ACHN (cell line): ENCODE results near the gene EMP2.
"Not testable (repeated sequence)": the region's sequence is repeated elsewhere in the genome, so short reads cannot be mapped to it uniquely, and the experiment has no call there.

Source experiments
- DNase-seq: peaks from one replicate; pipeline ENCODE4 v3.0.0-alpha.2; 2015
- in situ Hi-C: cut with HindIII; loops from 2 replicates; pipeline ENCODE4 v1.10.0; 2017; ENCODE audit warnings: low sequenced_read_pairs, low pct_ligation_motif_present, low pct_unique_long_range_greater_than_20kb

EMP2 gene

GRCh38 chr16:10535461-10535860, 44.9 kb downstream of the EMP2 start:
- no peak for DNase-seq
- in situ Hi-C loops: no loop called here

GRCh38 chr16:10534748-10535147, 45.6 kb downstream of the EMP2 start:
- no peak for DNase-seq
- in situ Hi-C loops: no loop called here

DNA sequence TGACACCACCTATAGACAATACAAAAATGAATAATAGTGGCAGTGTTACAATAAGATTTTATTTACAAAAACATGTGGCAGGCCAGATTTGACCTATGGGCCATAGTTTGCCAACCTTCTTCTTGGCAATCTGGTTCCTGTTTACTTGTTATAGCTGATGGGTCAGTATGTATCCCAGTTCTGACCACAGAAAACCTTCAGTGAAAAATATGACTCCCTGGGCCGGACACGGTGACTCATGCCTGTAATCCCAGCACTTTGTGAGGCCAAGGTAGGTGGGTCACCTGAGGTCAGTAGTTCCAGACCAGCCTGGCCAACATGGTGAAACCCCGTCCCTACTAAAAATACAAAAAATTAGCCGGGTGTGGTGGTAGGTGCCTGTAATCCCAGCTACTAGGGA, 46.8 kb downstream of the EMP2 start:
- in situ Hi-C loops, DNase-seq: not testable (repeated sequence)

DNA sequence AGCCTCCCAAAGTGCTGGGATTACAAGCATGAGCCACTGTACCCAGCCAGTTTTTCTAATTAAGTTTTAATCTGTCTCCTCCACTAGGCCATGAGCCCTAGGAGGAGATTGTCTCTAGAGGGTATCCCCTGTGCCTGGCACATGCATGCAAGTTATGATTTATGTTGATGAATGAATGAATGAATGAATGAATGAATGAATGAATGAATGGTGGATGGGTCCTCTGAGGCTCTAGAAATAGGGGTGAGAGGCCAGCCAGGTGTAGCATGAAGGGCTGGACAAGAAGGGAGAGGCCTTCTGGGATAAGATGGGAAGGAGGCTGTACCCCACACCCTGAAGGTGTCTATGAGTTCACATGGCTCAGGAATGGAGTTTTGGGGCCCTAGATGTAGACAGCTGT, 48.8 kb downstream of the EMP2 start:
- DNase-seq: no peak
- in situ Hi-C loops: no loop called here

GRCh38 chr16:10530685-10531084, 49.7 kb downstream of the EMP2 start:
- DNase-seq: no peak
- in situ Hi-C loops: no loop called here

GRCh38 chr16:10529895-10530669, 50.3 kb downstream of the EMP2 start:
- in situ Hi-C loops: no loop called here
- DNase-seq: no peak

DNA sequence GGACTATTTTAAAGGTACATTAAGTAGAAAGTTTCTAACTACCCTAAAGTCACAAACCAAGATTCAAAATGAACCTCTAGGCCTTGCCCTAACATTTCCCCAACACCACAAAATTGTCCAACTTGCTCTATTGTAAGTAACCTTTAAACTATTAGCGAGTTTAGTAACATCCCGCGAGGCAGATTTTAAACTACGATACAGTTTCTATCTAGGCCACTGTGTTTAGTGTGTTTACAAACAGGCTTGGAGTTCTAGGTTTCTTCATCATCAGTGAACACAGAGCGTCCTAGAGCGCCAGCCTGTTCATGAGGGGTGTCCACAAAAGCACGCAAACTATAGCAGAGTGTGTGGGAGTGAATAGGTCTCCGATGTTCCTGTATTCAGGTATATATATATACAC, 51.8 kb downstream of the EMP2 start:
- in situ Hi-C loops: no loop called here
- no peak for DNase-seq

- in situ Hi-C loops: no loop called here
- no peak for DNase-seq
Observed at GRCh38 chr16:10526962-10527361, 53.4 kb downstream of the EMP2 start.

DNA sequence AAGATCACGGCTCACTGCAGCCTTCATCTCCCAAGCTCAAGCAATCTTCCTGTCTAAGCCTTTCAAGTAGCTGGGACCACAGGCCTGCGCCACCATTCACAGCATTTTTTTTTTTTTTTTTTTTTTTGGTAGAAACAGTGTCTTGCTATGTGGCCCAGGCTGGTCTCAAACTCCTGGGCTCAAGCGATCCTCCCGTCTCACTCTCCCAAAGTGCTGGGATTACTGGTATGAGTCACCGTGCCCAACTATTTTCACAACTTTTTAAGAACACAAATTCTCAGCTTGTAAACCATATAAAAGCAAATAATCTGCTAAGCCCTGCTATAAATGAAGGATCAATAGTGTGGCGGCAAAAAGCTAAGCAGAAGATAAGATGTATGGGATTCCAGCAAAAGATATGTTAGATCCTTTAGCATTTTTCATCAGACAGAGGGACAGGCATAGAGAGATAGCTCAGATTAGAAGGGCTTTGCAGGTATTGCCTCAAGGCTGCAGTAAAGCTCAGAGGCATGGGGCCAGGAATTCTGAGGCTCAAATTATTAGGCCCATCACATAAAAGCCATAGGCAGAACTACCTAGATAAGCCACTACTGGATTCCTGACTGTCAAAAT, 55.1 kb downstream of the EMP2 start:
- in situ Hi-C loops: no loop called here
- no peak for DNase-seq

DNA sequence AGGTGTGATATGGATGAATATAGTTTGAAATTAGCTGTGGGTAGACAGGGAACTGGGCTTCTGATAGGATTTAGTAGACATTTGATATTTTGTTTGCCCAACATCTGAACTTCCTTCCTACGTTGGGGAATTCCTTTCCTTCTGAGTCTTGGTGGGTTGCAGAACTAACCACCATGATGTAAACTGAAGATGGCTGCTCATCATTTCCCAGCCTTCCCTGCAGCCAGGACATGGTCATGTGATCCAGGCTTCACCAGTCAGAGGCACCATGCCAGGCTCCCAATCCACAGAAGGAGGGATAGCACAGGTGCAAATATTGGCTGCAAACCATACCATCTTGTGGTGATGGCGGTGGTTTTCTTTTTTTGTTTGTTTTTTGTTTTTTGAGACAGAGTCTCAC, 57.4 kb downstream of the EMP2 start:
- DNase-seq: no peak
- in situ Hi-C loops: loop anchor here (25.0 kb wide), 2 partner anchors 211 to 214 kb away; partner anchors contain the start of gene NUBP1

DNA sequence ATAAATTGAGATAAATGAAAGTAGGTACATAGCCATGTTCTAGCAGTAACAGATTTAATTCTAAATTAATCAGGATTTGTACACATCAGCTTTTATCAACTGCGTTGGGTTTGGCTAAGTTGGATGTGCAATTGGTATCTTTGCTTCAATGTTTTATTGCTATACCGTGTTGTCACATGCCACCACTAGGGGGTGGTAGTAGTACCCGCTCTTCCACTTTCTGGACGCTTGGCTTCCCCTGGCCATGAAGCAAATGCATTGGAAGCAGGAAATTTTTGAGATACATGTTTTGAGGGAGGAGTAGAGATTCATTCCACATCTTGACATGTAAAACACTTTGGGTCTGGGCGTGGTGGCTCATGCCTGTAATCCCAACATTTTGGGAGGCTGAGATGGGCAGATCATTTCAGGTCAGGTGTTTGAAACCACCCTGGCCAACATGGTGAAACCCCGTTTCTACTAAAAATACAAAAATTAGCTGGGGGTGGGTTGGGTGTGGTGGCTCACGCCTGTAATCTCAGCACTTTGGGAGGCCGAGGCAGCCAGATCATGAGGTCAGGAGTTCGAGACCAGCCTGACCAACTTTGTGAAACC, 58.6 kb downstream of the EMP2 start:
- in situ Hi-C loops: loop anchor here (25.0 kb wide), 2 partner anchors 209 to 216 kb away; partner anchors contain the start of gene NUBP1
- peak; percentile 78 for DNase-seq

DNA sequence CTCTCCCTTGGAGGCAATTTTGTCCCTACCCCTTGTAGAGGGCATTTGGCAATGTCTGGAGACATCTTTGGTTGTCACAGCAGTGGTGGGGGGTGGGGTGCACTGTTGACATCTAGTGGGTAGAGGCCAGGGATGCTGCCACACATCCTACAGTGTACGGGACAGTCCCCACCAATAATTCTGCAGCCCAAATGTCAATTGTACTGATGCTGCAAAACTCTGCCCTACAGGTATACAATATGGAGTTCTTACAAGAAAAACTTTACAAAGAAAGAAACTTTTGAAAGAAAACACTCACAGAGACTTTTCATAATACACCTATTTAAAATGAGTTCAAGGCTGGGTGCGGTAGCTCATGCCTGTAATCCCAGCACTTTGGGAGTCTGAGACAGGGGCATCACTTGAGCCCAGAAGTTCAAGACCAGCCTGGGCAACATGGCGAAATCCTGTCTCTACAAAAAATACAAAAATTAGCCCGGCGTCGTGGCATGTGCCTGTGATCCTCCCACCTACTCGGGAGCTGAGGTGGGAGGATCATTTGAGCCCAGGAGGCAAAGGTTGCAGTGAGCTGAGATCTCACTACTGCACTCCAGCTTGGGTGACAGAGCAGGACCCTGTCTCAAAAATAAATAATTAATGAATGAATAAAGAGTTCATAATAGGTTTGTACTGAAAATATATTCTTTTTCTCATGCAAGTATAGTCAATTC, 59.4 kb downstream of the EMP2 start:
- DNase-seq: no peak
- in situ Hi-C loops: loop anchor here (25.0 kb wide), 2 partner anchors 209 to 216 kb away; partner anchors contain the start of gene NUBP1

GRCh38 chr16:10519929-10520868, 60.2 kb downstream of the EMP2 start:
- in situ Hi-C loops: loop anchor here (25.0 kb wide), 2 partner anchors 208 to 217 kb away; partner anchors contain the start of gene NUBP1
- DNase-seq: no peak

DNA sequence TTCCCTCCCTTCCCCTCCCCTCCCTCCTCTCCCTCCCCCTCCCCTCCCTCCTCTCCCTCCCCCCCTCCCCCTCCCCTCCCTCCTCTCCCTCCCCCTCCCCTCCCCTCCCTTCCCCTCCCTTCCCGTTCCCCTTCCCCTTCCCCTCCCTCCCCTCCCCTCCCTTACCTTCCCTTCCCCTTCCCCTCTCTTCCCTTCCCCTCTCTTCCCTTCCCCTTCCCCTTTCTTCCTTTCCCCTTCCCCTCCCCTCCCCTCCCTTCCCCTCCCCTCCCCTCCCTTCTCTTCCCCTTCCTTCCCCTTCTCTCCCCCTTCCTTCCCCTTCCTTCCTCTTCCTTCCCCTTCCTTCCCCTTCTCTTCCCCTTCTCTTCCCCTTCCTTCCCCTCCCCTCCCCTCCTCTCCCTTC, 61.1 kb downstream of the EMP2 start:
- DNase-seq: no peak
- in situ Hi-C loops: loop anchor here (25.0 kb wide), 2 partner anchors 207 to 218 kb away; partner anchors contain the start of gene NUBP1

DNA sequence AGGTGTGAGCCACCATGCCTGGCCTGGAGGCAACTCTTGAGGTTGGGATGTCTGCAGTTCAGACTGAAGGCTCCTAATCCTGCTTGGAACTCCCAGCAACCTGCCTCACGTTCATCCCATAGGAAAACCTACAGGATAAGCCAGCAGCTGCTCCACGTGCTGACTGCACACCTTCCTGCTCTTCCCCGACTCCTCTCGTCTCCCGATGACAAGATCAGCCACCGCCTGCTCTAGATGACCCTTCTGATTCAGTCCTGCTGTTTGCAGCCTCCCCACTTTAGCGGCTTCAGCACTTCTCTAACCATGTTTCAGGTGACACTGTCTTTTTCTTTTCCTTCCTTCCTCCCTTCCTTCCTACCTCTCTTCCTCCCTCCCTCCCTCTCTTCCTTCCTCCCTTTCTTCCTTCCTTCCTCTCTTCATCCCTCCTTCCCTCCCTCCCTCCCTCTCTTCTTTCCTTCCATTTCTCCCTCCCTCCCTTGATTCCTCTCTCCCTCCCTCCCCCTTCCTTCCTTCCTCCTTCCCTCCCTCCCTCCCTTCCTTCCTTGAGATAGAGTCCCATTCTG, 61.8 kb downstream of the EMP2 start:
- in situ Hi-C loops: loop anchor here (25.0 kb wide), 2 partner anchors 206 to 219 kb away; partner anchors contain the start of gene NUBP1

DNA sequence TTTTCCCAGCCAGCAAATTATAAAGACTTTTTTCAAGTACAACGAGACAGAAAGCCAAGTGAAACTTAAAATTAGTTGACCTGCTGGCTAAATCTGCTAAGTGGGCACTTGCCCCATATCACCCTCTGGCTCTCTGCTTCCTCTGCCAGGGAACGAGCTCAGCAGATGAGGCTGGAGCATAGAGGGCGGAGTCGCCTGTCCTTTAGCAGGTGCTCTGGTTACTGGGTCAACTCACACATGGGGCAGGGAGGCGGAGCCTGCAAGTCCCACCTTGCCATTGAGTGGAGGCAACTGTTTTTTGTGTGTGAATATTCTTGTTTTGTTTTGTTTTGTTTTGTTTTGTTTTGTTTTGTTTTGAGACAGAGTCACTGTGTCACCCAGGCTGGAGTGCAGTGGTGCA, 62.5 kb downstream of the EMP2 start:
- no peak for DNase-seq
- in situ Hi-C loops: loop anchor here (25.0 kb wide), 2 partner anchors 206 to 219 kb away; partner anchors contain the start of gene NUBP1

More for the DNA sequence above, 61.8 kb downstream of the EMP2 start:
- no peak for DNase-seq

GRCh38 chr16:10514369-10515055, 65.9 kb downstream of the EMP2 start:
- in situ Hi-C loops: loop anchor here (25.0 kb wide), 2 partner anchors 202 to 223 kb away; partner anchors contain the start of gene NUBP1
- peak; percentile 67 for DNase-seq
